G401 (cell line): Measurements from ENCODE around the gene SRGAP2B. TPM values are rescaled to one million over a fixed set of nuclear protein-coding genes. Genes with fewer than 3 reads are reported as not detected.
A peak's percentile ranks its signal among the peaks of the same experiment; 100 is the strongest.
"Not testable (repeated sequence)": the region's sequence is repeated elsewhere in the genome, so short reads cannot be mapped to it uniquely, and the experiment has no call there.

ENCODE experiments used
- DNase-seq: peaks from one replicate; pipeline ENCODE4 v3.0.0-alpha.2; 2015; ENCODE audit warnings: low spot score
- in situ Hi-C: cut with HindIII; loops from 2 replicates; pipeline ENCODE4 v1.10.0; 2016; ENCODE audit warnings: low sequenced_read_pairs, mixed read lengths
- total RNA-seq: library from RNA; depleted of rRNA; stranded (reverse); fragments of >200 nt; shearing (Covaris generic); gene quantifications from 2 replicates; pipeline ENCODE4 v1.2.3, GENCODE V29; 2014

The SRGAP2B gene
- total RNA-seq, 1 experiment from 2014 or later = 8.6 TPM

DNA sequence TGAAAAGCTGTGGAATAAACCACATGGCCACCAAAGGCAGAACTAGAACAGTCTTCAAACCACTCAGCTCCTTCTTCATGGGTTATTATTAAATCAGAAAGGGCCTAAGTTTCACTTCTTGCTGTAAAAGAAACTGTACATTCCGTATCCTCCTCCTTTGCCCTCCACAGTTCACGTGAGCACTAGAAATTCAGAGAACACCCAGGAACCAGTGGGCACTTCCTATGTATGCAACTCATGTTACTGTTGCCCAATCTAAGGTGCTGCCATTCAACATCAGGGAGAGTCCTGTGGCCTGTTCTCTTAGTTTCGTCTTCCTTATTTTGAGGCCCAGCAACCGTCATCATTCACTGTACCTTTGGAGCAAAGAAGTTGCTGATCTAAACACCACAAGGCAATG lies 86.7 kb downstream of the SRGAP2B start:
- DNase-seq, in situ Hi-C loops: not testable (repeated sequence)

DNA sequence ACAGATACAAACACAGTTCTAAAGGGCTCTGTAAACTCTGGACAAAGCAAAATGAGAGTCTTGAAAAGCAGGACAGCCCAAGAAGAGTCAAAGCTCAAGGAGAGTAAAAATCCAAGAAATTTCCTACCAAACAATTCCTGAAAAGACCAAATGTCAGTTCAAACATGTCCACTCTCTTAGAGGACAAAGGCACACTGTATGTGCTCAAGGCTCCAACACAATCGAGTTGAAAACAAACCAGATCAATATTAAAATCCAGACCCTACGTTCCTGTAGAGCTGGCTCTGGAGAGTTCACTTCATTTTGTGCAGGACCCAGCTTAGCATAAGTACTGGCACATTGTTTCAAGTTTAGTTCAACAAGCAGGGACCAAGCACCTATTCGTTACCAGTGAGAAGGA lies 90.0 kb downstream of the SRGAP2B start:
- DNase-seq, in situ Hi-C loops: not testable (repeated sequence)

- in situ Hi-C loops = not testable (repeated sequence)
Observed at GRCh38 chr1:145001381-145001780, 93.7 kb downstream of the SRGAP2B start.

DNA sequence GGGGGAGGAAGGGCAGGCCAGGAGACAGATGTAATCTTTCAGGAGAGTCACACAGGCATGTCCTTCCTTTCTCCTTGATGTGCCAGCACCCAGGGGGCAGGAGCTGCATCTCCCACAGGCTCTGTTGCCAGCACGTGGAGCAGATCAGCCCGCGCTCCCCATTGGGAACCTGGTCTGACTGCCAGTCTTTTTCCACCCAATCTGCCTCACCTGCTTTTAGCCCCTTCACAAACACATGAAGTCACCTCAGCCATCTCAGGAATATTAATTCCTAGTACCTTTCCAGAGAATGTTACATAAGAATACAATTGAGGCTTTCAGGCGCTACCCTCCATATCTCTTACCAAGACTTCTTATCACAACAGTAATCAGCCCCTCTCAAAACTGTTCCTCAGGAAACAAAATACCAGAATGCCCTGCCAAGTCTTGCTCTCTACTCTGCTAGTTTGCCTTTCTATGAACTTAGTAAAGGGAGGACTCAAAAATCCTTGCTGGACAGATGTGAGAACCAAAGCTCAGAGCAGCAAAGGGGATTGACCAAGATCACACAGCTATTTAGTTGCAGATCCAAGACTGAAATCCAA lies 94.3 kb downstream of the SRGAP2B start:
- DNase-seq, in situ Hi-C loops: not testable (repeated sequence)

More at GRCh38 chr1:145001381-145001780, 93.7 kb downstream of the SRGAP2B start:
- not testable (repeated sequence) for DNase-seq

DNA sequence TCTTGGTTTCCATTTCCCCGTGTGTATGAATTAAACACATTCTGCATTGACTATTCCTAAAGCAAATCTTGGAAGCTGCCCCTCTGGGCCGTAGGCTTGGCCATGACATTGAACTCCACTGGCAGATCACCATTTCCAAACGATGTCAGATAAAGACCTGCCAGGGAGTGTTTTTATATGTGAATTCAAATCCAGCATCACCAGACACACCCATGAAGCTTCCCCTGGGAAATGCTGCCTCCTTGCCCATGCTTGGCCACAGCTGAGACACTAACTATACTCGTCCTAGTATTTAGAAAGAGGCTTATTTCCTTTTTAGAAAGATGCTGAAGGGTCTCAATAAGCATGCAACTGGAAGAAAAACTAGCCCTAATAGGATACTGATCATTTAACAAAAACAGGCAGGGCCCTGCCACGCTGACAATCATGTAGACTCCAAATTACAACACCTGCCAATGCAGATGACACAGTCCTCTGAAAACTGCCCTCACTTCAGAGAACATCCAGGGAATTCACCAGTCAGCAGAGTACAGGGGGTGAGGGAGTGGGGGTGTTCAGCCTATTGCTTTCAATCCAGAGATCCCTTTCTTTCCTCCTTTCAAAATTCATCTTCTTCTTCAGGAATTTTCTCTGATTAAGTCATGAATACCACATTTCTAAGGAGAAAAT lies 94.9 kb downstream of the SRGAP2B start:
- DNase-seq, in situ Hi-C loops: not testable (repeated sequence)

DNA sequence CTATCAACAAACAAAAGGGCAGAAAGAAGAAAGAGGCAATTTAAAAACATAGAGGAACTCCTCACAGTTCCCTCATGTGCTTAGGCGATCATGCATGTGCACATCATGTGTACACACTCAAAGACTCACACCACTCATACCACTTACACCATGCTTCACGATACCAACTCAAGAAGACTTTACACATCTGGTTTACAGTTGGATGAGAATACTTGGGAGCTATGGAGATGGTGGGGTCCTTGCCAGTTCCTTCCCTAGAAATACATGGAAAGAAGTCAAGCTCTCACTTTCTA lies 96.2 kb downstream of the SRGAP2B start:
- in situ Hi-C loops, DNase-seq: not testable (repeated sequence)

- in situ Hi-C loops, DNase-seq: not testable (repeated sequence)
Observed at GRCh38 chr1:144998134-144998980, 96.8 kb downstream of the SRGAP2B start.

DNA sequence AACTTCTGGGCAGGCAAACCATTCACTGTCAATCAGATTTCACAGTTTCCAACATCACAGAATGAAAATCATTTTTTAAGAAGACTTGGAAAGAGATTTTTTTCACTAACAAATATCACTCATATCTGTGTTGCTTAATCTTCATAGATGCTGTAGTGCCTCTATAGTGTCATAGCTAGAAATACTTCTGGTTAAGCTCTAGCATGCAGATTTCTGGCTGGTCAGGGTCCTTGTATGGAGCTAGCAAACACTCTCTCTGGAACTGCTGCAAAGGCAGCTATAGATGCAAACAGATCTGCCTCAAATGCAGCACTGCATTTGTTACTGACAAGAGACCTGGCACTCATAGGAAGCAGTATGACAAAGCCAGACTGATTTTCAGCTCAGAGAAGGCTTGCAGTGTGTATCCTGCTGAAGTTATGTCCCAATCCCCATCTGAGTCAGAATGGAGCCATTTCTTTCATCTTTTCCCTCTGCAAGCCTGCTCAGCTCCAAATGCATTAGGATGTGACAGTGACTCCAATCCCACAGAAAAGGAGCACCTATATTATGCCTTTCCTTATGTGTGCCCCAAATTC lies 99.2 kb downstream of the SRGAP2B start:
- in situ Hi-C loops = not testable (repeated sequence)
- DNase-seq = peak; percentile 46

DNA sequence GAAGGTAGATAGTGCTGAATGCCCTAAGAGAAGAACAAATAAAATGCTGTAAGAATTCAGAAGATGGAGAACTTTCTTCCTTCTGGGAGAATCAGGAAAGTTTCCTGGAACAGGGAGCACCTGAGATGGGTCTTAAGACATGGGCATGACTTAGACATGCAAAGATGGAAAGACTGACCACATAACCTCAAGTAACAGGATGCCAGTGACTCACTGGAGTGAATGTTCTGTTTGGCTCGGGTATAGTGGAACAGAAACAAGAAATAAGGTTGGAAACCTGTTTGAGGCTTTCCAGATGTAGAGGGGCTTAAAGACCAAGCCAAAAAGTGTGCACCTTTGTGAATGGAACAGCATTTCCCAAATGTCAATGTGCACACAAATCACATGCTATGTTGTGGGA lies 102.2 kb downstream of the SRGAP2B start:
- in situ Hi-C loops, DNase-seq: not testable (repeated sequence)

- DNase-seq, in situ Hi-C loops: not testable (repeated sequence)
Observed at GRCh38 chr1:144990611-144991010, 104.5 kb downstream of the SRGAP2B start.

- DNase-seq, in situ Hi-C loops: not testable (repeated sequence)
Observed at GRCh38 chr1:144987131-144987530, 108.0 kb downstream of the SRGAP2B start.

- DNase-seq, in situ Hi-C loops: not testable (repeated sequence)
Observed at GRCh38 chr1:144986171-144986860, 108.8 kb downstream of the SRGAP2B start.

DNA sequence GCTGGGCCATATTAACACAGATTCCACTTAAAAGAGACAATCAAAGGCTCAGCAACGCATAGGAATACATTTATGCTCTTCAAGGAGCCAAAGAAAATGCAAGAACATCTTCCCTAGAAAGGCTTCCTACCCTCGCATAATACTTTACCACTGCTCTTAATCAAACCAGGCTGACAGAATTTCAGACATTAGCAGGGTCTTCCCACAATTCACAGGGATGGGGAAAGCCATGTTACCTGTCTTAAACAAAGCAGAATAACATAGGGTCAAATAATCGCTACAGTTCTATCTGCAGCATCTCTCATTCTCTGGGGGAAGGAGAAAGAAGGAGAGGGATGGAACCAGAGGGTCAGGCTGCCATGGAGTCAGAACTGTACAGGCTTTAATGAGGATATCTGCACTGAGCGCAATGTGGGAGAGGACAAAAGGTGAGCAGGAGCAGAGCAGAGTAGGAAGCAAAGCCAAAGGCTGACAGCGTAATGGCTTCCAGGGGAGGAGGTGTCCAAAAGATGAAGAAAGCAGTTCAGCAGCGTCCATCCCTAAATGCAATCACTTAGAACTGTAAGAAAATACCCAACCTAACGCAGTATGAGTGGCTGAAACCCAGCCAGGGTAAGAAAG lies 109.5 kb downstream of the SRGAP2B start:
- DNase-seq, in situ Hi-C loops: not testable (repeated sequence)

GRCh38 chr1:144982802-144983525 lies 112.2 kb downstream of the SRGAP2B start:
- DNase-seq, in situ Hi-C loops: not testable (repeated sequence)

- in situ Hi-C loops, DNase-seq: not testable (repeated sequence)
Observed at GRCh38 chr1:144981157-144981556, 114.0 kb downstream of the SRGAP2B start.

DNA sequence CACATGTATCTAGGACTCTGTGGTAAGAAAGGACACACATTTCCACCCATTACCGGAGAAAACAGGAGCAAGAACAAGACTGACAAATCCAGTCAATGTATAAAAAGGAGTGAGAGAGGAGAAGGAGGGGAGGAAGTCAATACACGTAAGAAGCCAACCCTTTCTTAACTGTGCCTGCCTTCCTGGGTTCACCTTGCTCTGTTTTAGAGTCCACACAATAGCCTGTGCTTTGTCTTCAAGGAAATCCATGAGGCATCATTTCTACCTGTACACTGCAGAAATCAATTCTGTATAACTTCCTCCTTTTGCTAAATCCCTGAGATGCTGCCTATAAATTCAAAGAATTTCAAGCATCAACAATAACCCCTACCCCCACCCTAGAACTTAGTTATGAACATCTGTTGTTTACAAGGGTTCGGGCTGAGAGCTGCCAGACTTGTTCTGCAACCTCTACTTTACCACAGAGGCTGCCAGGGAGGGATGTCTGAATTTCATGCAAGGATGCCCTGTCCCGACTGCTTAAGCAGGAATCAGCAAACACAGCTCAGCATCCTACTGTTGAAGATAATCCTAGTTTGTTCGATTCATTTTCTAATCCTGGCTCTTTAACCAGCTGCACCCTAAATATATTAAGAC lies 115.0 kb downstream of the SRGAP2B start:
- in situ Hi-C loops, DNase-seq: not testable (repeated sequence)

DNA sequence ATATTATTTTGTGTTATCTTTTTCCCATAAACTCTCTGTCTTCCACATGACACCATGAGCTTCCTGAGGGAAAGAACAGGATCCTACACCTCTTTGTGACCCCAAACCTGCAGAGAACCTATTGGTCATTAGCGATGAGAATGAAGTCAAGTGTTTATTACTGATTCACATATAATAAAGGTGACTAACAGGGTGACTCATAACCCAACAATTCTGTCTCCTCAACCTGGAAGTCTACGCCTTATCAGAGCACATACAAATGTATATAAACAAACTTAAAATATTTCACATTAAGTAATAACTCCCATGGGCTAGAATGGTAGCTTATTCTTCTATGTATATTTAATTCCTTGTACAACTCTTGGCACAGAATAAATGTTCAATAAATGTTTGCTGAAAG lies 117.3 kb downstream of the SRGAP2B start:
- DNase-seq, in situ Hi-C loops: not testable (repeated sequence)

DNA sequence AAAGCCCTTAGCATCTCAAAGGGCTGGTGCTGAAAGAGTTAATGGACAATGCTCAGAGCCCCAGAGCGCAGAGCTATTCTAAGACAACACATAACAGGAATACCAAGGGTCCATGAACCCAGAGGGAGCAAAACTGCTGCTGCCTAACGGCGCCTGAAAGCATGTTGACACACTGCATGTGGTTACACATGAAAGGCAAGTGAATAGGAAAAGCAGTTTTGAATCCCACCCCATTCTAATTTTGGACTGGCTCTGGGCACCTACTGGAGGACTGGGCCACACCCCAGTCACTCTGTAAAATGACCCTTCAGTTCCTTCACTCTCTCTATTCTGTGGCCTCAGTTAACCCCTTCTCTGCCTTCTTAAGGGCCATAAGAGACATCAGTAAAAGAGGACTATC lies 123.2 kb downstream of the SRGAP2B start:
- in situ Hi-C loops, DNase-seq: not testable (repeated sequence)
